GM19455 (cell line): Measurements from ENCODE around the gene KCNAB1.
A peak's percentile ranks its signal among the peaks of the same experiment; 100 is the strongest.

Source experiments
- ATAC-seq: cut with Tn5 transposase; IDR thresholded peaks from one replicate; pipeline ENCODE4 v1.9.1; 2021; ENCODE audit not compliant: unreplicated experiment

KCNAB1 gene

DNA sequence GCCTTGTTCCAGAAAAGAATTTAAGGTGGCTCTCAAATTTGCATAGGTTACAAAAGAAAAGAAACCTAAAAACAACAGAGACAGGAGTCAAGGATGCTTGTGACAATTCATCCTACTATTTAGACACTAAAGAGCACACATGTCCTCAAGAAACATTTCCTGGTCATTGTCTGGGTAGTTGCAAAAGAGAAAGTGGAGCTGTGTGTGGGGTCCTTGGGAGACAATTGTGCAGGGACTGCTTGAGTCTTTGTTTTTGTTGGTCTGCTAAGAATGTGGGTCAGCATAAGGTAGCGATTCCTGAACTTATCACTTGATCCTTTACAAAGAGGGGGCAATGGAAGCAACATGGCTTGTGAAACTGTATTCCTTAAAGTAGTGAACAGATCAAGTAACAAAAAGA is 185.3 kb downstream of the KCNAB1 start:
- no peak for ATAC-seq

GRCh38 chr3:156307704-156308103 is 187.3 kb downstream of the KCNAB1 start:
- ATAC-seq: no peak

DNA sequence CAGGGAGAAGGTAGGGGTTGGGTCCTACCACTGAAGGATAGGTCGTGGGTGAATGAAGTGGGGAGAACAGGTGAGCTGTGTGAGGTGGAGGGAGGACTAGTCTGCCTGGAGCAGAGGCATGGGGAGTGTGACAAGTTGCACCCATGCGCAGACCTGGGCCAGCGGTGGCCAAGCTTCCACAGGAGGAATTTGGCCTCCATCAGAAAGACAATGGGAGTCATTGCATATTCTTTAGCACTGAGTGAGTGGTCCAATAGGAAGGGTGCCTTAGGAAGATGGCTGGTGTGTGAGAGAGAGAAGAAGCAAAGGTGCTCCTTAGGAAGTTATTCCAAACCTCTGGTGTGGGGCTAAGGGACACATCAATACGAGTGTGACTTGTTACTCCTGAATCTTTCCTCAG is 191.1 kb downstream of the KCNAB1 start:
- no peak for ATAC-seq

DNA sequence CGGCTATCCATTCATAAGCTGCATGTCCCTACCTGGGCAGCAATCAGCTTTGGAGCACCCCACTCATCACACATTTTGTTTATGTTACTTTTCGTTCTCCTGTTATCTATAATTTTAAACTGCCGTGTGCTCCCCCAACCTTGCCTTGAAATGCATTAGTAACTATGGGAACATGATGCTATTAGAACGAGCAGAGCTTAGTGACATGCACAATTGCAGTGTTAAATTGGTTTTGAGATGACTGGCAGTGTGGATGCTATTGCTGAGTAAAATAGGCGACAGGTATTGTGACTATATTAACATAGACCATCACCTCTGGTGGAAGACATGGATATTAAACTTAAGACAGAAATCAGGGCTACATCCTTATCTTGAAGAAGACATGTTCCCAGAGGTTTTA is 191.6 kb downstream of the KCNAB1 start:
- ATAC-seq: no peak

- ATAC-seq: no peak
Measured at GRCh38 chr3:156316076-156316475, 195.7 kb downstream of the KCNAB1 start.

- ATAC-seq: no peak
Measured at GRCh38 chr3:156317462-156318074, 197.2 kb downstream of the KCNAB1 start.

DNA sequence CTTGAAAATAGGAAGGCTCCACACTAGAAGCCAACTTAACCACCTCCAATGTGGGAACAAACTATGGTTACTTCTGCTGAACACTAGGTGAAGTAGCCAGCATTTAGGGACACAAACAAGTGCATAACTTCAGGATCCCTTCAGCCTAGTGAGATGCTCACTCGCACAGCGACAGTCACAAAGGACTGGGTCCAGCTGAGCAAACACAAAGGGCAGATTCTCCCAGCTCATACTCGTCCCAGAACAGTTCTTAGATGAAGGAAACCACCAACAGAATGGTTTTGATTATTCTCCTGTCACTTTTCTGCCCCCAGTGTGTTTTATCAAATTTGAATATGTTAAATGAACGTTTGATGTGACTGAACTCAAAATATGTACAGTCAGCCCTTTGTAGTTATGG is 201.6 kb downstream of the KCNAB1 start:
- ATAC-seq: no peak

- no peak for ATAC-seq
Measured at GRCh38 chr3:156323466-156323865, 203.1 kb downstream of the KCNAB1 start.

DNA sequence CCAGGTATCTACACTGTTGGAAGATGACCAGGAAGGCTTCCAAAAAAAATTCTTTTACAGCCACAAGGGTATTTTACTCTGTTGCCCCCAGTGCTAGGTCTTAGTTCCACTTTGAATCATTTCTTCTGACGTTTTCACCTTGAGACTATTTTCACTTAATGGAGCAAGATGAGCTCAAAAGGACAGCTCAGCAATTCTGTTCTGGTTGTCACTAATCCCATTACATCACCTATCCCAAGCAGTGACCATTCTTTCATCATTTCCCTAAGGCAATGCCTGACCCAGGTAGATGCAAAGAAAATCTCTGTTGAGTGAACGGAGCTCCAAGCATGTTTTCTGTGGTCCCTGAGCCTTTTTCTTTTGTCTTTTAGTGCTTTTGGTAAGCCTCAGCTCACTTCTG is 210.0 kb downstream of the KCNAB1 start:
- ATAC-seq: no peak

DNA sequence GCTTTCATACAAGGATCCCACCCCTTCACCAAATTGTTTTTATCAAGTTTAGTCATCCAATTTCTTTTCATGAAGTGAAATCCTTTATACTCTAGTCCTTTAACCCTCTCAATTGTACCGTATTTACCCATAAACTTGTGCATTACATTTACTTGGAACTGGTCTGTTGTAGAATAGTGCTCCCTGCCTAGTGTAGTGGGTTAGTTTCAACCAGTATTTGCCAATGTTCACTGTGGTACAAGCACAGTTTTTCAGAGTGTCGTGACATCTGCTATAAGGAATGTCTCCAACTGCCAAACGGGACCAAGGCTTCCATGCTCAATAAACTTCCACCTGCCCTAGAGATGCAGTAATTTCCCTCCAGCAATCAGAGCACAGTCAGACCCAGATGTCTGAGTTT is 211.9 kb downstream of the KCNAB1 start:
- no peak for ATAC-seq

DNA sequence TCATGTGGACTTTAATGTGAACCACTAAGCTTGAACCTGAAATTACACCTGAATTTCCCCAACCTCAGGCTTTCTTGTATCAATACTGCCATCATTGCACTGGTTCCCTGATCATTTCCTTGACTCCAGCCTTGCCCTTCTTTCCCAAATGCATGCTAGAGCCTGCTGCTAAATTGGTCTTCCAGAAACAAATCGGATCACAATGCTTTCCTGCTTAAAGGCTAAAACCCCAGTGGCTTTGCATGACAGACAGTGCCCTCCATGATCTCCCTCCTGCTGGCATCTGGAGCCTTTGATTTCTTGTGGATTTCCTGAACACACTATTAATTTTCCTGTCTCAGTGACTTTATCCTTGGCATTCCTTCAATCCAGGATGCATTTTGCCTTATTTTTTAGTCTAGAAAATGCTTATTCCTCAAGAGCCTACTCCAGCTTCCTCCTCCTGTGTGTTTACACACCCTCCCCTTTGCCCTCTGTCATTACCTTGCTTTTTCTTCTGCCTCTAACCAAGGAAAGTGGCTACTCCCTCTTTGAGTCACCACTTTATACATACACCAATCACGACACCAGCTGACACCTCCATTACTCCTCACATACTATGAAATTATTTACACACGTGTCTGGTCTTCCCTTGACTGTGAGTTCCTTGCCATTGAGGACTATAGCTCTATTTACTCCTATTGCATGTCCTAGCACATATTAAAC is 214.6 kb downstream of the KCNAB1 start:
- ATAC-seq: no peak

- no peak for ATAC-seq
Measured at GRCh38 chr3:156339491-156339890, 219.1 kb downstream of the KCNAB1 start.

GRCh38 chr3:156341332-156341731 is 221.0 kb downstream of the KCNAB1 start:
- ATAC-seq: no peak

GRCh38 chr3:156341831-156342416 is 221.5 kb downstream of the KCNAB1 start:
- peak; percentile 94 for ATAC-seq

GRCh38 chr3:156344215-156344614 is 223.8 kb downstream of the KCNAB1 start:
- no peak for ATAC-seq

DNA sequence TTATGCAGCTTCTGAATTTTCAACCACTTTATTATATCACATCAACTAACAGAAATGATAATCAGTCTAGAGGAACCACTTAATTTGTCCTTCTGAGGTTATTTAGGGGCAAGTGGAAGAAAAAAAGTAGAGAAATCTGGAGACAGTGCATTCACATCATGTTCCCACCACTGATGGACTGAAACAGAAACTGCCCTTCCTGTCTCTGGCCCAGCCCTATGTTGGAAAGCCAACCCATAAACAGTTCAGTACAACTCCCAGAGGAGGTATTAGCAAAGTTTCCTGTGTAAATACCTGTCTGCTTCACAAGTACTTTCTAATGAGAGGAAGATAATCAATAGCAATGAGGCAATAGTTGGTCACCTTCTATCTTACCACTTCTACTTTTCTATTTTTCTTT is 228.7 kb downstream of the KCNAB1 start:
- no peak for ATAC-seq

GRCh38 chr3:156349978-156350377 is 229.6 kb downstream of the KCNAB1 start:
- ATAC-seq: no peak

- no peak for ATAC-seq
Measured at GRCh38 chr3:156350781-156351180, 230.4 kb downstream of the KCNAB1 start.

GRCh38 chr3:156351783-156352182 is 231.4 kb downstream of the KCNAB1 start:
- no peak for ATAC-seq

GRCh38 chr3:156352728-156353127 is 232.3 kb downstream of the KCNAB1 start:
- ATAC-seq: no peak

- no peak for ATAC-seq
Measured at GRCh38 chr3:156353563-156353962, 233.2 kb downstream of the KCNAB1 start.

- no peak for ATAC-seq
Measured at GRCh38 chr3:156356537-156357363, 236.4 kb downstream of the KCNAB1 start.
